HT-29 (cell line): ENCODE results near the gene ACKR1. TPM values are rescaled to one million over a fixed set of nuclear protein-coding genes. Genes with fewer than 3 reads are reported as not detected.

ENCODE experiments used
- DNase-seq: peaks from one replicate; pipeline ENCODE4 v3.0.0-alpha.2; 2015; ENCODE audit warnings: low spot score
- total RNA-seq: library from RNA; depleted of rRNA; stranded (reverse); fragments of >200 nt; shearing (Covaris generic); gene quantifications from 2 replicates; pipeline ENCODE4 v1.2.3, GENCODE V29; 2014

Gene ACKR1
- total RNA-seq, 1 experiment from 2014 or later = not detected

GRCh38 chr1:159187033-159187432, 17.6 kb upstream of the ACKR1 start:
- no peak for DNase-seq

GRCh38 chr1:159187647-159188374, 16.9 kb upstream of the ACKR1 start:
- no peak for DNase-seq

GRCh38 chr1:159188375-159188788, 16.3 kb upstream of the ACKR1 start:
- no peak for DNase-seq

GRCh38 chr1:159190441-159190840, 14.2 kb upstream of the ACKR1 start:
- no peak for DNase-seq

GRCh38 chr1:159196543-159196942, 8.1 kb upstream of the ACKR1 start:
- DNase-seq = peak; percentile 19

GRCh38 chr1:159197561-159198557, 6.8 kb upstream of the ACKR1 start:
- DNase-seq = peak; percentile 83

GRCh38 chr1:159199901-159200300, 4.8 kb upstream of the ACKR1 start:
- DNase-seq = no peak

- DNase-seq = no peak
Measured at GRCh38 chr1:159200769-159201168, 3.9 kb upstream of the ACKR1 start.

- DNase-seq = no peak
Measured at GRCh38 chr1:159201642-159202041, 3.0 kb upstream of the ACKR1 start.

- no peak for DNase-seq
Measured at GRCh38 chr1:159203610-159204009, 1.1 kb upstream of the ACKR1 start.

- DNase-seq = no peak
Measured at GRCh38 chr1:159205225-159205624, 550 bp downstream of the ACKR1 start.

GRCh38 chr1:159206110-159206509, 1.4 kb downstream of the ACKR1 start:
- DNase-seq = no peak

- no peak for DNase-seq
Measured at GRCh38 chr1:159207080-159207479, 2.4 kb downstream of the ACKR1 start.

GRCh38 chr1:159207774-159208173, 3.1 kb downstream of the ACKR1 start:
- no peak for DNase-seq

- no peak for DNase-seq
Measured at GRCh38 chr1:159208175-159208825, 3.6 kb downstream of the ACKR1 start.

GRCh38 chr1:159209061-159209460, 4.4 kb downstream of the ACKR1 start:
- DNase-seq = no peak

- peak; percentile 53 for DNase-seq
Measured at GRCh38 chr1:159211331-159212136, 6.9 kb downstream of the ACKR1 start.

- no peak for DNase-seq
Measured at GRCh38 chr1:159212596-159212995, 7.9 kb downstream of the ACKR1 start.

- DNase-seq = peak; percentile 60
Measured at GRCh38 chr1:159214149-159214760, 9.6 kb downstream of the ACKR1 start.
